SK-N-MC (cell line): ENCODE measurements around the gene ASPRV1.

Source experiments
- EZH2 ChIP-seq: fragments of 200-600 bp; sonication (generic); IDR thresholded peaks from one replicate; pipeline ENCODE4 v1.6.1; 2017; ENCODE audit warnings: antibody characterized with exemption
- POLR2AphosphoS5 ChIP-seq: IDR thresholded peaks from 2 replicates; pipeline ENCODE4 v1.6.1; 2012; ENCODE audit warnings: mild to moderate bottlenecking, low read depth, low read length, borderline replicate concordance

- no peak for TF ChIP-seq EZH2
- TF ChIP-seq POLR2AphosphoS5, result no peak
These were observed 24.5 kb downstream of the ASPRV1 start for GRCh38 chr2:69936906-69937305.
